Stimulated activated CD8-positive, alpha-beta memory T cell treated with anti-CD3 and anti-CD28 coated beads, Interleukin-15, amount 100 ng/mL, for 4 hours (primary cell): ENCODE results near the gene KCNK7.
"Not testable (repeated sequence)": the region's sequence is repeated elsewhere in the genome, so short reads cannot be mapped to it uniquely, and the experiment has no call there.

Source experiments
- DNase-seq, 2 donors: peaks; one replicate each; pipeline ENCODE4 v3.0.0-alpha.2; 2020; ENCODE audit warnings: low read depth in 2 of 2

KCNK7 gene

GRCh38 chr11:65573391-65574079, 22.1 kb downstream of the KCNK7 start:
- no peak for DNase-seq

- DNase-seq = peak; percentile 70 to 75
Observed at GRCh38 chr11:65572356-65573051, 23.1 kb downstream of the KCNK7 start, which contains the start of gene FAM89B. FAM89B (plus strand) TSS chr11:65572538; CDS start chr11:65572670, 132 bp downstream.

- DNase-seq = no peak
Observed at GRCh38 chr11:65571940-65572339, 23.7 kb downstream of the KCNK7 start.

DNA sequence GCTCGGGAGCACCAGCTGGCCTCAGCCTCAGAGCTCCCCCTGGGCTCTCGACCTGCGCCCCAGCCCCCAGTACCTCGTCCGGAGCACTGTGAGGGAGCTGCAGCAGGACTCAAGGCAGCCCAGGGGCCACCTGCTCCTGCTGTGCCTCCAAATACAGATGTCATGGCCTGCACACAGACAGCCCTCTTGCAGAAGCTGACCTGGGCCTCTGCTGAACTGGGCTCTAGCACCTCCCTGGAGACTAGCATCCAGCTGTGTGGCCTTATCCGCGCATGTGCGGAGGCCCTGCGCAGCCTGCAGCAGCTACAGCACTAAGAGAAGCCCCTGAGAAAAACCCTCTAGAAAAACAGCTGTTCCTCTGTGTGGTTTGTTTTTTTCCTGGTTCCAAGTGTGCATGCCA, 24.2 kb downstream of the KCNK7 start:
- DNase-seq = no peak

- DNase-seq = peak; percentile 98
Observed at GRCh38 chr11:65569973-65570918, 25.4 kb downstream of the KCNK7 start, which contains the start of gene ZNRD2. ZNRD2 (plus strand) TSS chr11:65570477; CDS start chr11:65570492, 15 bp downstream.

DNA sequence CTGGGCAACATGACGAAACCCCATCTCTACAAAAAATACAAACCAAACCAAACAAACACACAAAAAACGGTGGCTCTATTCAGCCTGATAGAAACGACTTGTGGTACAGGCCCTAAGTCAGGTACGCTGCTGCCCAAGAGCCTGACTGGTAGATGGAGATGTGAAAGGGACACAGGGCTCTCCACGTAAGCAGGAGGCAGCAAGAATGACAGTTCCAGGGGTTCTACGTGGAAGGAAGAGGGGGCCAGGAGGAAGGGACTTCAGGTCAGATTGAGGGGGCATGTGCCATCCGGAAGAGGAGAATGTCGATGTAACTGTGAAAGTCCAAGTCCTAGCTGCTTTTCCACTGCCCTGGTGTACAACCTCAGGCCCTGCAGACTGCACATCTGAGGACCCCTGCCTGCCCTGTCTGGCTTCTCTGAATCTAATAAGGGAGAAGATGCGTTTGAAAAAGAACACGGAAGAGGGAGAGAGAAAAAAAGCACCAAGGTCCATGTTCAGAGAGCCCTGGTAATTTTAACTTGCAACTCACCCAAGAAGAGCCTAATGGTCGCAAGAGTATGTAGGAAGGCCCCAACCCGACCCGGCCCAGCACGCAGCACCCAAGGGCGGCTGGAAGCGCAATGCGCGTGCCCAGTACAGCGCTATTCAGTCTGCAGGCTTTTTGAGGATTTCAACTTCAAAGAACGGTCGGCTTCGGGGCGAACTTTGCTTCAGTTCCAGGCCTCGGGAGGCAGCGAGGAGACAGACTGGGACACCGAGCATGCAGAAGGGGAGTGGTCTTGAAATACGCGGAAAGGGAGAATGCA, 26.2 kb downstream of the KCNK7 start:
- no peak for DNase-seq

DNA sequence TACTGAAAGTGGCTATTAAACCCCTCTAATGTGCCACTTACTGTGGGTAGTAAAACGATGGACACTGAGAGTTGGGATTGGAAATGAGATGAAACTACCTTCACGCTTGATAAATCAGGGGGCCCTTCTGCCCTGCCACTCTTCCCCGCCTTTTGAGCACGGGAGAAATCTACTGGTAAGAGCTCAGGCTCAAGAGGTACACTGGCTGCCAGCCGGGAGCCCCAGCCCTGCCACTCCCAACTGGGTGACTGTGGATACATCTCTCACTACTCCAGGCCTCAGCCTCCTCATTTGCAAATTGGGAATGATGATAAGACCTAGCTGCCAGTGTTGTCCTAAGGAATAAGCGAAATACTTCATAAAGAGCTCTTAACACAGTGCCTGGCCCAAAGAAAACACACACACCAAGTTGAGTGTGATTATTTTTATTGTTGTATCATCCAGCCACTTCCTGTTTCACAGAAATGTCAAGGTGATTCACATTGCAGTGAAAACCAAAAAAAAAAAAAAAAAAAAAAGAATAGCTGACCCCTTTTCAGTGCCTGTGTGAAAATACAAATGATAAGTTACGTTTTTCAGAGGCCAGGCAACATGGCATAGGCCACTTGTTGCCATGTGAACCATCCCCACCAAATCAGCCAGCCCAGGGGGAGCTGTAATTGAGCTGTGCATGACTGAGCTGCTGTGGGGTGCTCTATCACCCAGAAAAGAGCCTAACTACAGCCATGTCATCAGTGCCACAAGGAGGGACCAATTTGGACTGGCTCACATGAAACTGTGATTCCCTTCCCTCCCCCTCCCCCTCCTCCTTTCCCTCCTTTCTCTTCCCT, 29.8 kb downstream of the KCNK7 start:
- DNase-seq = no peak

GRCh38 chr11:65564879-65565559, 30.6 kb downstream of the KCNK7 start:
- not testable (repeated sequence) for DNase-seq

GRCh38 chr11:65563601-65564000, 32.0 kb downstream of the KCNK7 start:
- no peak for DNase-seq

DNA sequence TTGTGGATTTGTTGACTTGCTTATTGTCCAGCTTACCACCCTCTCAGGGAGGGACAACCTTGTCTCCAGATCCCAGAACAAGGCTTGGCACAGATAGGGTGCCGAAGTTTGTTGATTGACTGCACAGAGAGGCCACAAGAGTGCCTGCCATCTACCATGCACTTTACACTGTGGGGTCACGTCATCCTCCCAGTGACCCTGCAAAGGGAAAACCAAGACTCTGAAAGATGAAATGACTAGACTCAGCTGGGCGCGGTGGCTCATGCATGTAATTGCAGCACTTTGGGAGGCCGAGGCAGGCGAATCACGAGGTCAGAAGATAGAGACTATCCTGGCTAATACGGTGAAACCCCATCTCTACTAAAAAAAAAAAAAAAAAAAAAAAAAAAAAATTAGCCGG, 32.8 kb downstream of the KCNK7 start:
- no peak for DNase-seq

GRCh38 chr11:65562020-65562419, 33.6 kb downstream of the KCNK7 start:
- no peak for DNase-seq

- no peak for DNase-seq
Observed at GRCh38 chr11:65560555-65561418, 34.8 kb downstream of the KCNK7 start.

DNA sequence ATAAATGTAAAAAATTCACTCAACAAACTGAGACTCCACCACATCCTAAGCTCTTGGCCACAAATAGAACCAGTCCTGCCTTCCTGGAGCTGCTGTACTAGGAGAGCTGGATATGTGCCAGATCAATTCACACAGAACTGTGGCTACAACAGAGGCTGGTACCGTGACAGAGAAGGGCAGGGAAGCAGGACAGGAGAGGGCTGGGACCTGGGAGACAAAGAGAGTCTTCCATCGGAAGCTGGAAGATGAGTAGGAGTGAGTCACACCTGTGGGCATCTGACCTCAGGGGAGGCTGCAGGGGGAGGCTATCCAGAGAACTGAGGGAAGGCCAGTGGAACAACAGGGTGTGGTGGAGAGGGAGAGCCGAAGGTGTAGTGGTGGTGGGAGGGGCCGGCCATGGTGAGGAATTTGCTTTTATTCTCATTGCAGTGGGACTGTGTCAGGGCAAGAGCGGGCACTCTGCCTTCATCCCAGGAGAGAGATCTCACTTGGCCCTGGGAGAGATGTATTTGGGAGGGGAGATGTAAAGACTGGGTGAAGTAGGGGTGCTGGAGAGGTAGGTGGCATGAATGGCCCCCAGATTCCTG, 35.6 kb downstream of the KCNK7 start:
- no peak for DNase-seq

- DNase-seq = no peak
Observed at GRCh38 chr11:65559535-65559934, 36.1 kb downstream of the KCNK7 start.

- no peak for DNase-seq
Observed at GRCh38 chr11:65558930-65559509, 36.6 kb downstream of the KCNK7 start.

DNA sequence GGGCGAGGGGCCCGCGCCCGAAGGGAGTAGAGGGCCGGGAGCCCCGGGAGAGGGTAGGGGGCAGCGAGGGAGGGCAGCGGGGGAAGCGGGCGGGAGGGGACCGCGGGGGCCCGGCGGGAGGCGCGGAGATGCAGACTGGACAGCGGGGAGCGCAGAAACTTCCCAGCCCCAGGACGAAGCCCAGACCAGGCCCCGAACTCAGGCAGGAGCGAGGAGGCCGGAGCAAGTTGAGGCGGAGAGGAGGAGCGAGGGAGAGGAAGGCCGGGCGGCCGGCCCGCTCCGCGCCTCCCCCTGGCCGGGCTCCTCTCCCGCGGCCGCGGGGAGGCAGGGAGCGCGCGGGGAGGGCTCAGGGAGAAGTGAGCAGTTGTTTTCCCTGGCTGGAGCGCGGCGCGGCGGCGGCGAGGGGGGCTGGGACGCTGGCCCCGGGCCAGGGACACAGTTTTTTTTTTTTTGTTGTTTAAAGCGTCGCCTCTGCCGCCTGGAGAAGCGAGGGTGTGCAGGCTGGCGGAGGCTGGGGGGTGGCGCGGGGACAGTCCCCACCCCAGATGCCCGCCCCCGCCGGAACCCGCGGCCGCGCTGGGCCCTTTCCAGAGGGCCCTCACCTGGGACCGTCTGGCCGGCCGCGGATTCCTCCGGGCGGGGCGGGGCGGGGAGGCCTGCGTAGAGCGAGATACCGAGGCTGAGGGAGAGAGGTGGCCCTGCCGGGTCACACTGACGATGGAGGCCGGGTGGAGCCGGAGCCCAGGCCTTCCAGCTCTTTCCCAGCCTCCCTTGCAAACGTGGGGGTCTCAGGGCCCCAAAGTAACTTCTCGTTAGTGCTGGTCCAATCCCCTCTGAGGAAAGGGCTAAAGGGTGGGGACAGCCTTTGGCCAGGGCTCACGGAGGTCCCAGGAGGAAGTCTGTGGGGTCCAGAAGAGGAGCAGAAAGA, 37.3 kb downstream of the KCNK7 start, which contains the start of gene LTBP3:
TSS of gene LTBP3 (minus strand) at position 358 of the 928 bp plus-strand sequence. CDS start 400 bp downstream, outside the sequence.
- DNase-seq = peak in 1 of 2 donors; percentile 28
